ENCODE data around the gene DOCK2. TPM values are rescaled to one million over a fixed set of nuclear protein-coding genes. Genes with fewer than 3 reads are reported as not detected.

The DOCK2 gene
- total RNA-seq, 4 donors from 2014 or later, result 0.32 to 5.3 (median 2.7) TPM

DNA sequence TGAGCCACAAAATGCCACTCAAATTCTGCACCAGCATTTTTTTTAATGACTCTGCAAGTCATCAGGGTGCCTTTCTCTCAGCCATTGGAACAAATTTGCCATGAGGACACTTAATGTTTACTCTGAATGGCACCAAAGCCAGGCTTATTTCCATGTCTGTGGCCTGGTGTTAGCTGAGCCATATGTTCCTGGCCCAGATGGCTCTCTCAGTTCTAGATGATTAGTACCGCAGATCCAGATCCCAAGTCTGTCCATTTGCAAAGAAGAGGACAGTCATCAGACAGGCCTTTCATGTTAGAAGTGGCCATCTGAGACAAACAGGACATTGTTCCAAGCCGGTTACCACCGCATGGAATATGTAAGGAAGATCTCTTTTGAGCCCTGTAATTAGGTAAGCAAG, 272.9 kb downstream of the DOCK2 start:
- no peak overlapping the region for H3K27ac ChIP-seq
- in situ Hi-C loops (cut with MboI; ENCODE audit: low sequenced_read_pairs in 4 of 4), result no loop called here
- intact Hi-C loops (cut with DNase I; ENCODE audit: low total_unique reads), result no loop called here
- TF ChIP-seq, protein P1, sequence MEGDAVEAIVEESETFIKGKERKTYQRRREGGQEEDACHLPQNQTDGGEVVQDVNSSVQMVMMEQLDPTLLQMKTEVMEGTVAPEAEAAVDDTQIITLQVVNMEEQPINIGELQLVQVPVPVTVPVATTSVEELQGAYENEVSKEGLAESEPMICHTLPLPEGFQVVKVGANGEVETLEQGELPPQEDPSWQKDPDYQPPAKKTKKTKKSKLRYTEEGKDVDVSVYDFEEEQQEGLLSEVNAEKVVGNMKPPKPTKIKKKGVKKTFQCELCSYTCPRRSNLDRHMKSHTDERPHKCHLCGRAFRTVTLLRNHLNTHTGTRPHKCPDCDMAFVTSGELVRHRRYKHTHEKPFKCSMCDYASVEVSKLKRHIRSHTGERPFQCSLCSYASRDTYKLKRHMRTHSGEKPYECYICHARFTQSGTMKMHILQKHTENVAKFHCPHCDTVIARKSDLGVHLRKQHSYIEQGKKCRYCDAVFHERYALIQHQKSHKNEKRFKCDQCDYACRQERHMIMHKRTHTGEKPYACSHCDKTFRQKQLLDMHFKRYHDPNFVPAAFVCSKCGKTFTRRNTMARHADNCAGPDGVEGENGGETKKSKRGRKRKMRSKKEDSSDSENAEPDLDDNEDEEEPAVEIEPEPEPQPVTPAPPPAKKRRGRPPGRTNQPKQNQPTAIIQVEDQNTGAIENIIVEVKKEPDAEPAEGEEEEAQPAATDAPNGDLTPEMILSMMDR (IDR thresholded peaks at IDR 0.05 in 4 of 5, conservative IDR thresholded peaks at IDR 0.05 in 1 of 5), result no peak
- TF ChIP-seq POLR2A (IDR thresholded peaks at IDR 0.05), result no peak
- no peaks in the 10 kb centered on the region for H3K27me3 ChIP-seq
- H3K36me3 ChIP-seq, result no peaks in the 10 kb centered on the region
- no peaks in the 10 kb centered on the region for H3K4me1 ChIP-seq
- no peaks in the 10 kb centered on the region for H3K9me3 ChIP-seq
- no peak overlapping the region for H3K4me3 ChIP-seq
- DNase-seq (no peak), ATAC-seq (no peak)

- Histone ChIP-seq H3K27ac (no peak overlapping the region), H3K36me3 (no peaks in the 10 kb centered on the region), H3K27me3 (no peaks in the 10 kb centered on the region), H3K4me1 (no peaks in the 10 kb centered on the region), H3K4me3 (no peak overlapping the region), H3K9me3 (no peaks in the 10 kb centered on the region)
- intact Hi-C loops (cut with DNase I; ENCODE audit: low total_unique reads), result no loop called here
- no peak for TF ChIP-seq POLR2A (IDR thresholded peaks at IDR 0.05)
- TF ChIP-seq, protein P1 (IDR thresholded peaks at IDR 0.05 in 4 of 5, conservative IDR thresholded peaks at IDR 0.05 in 1 of 5), result no peak
- no peak for DNase-seq
- ATAC-seq, result no peak
- in situ Hi-C loops (cut with MboI; ENCODE audit: low sequenced_read_pairs in 4 of 4), result no loop called here
These were observed 273.3 kb downstream of the DOCK2 start for GRCh38 chr5:169910393-169910792.

- no peak overlapping the region for H3K4me3 ChIP-seq
- H3K27me3 ChIP-seq, result no peaks in the 10 kb centered on the region
- intact Hi-C loops (cut with DNase I; ENCODE audit: low total_unique reads), result no loop called here
- H3K4me1 ChIP-seq, result no peaks in the 10 kb centered on the region
- H3K36me3 ChIP-seq, result no peaks in the 10 kb centered on the region
- DNase-seq (no peak), ATAC-seq (no peak)
- H3K9me3 ChIP-seq, result no peaks in the 10 kb centered on the region
- in situ Hi-C loops (cut with MboI; ENCODE audit: low sequenced_read_pairs in 4 of 4), result no loop called here
- TF ChIP-seq, protein P1 (IDR thresholded peaks at IDR 0.05 in 4 of 5, conservative IDR thresholded peaks at IDR 0.05 in 1 of 5), result no peak
- TF ChIP-seq POLR2A (IDR thresholded peaks at IDR 0.05), result no peak
- H3K27ac ChIP-seq, result no peak overlapping the region
These were observed 274.6 kb downstream of the DOCK2 start for GRCh38 chr5:169911448-169912212.

DNA sequence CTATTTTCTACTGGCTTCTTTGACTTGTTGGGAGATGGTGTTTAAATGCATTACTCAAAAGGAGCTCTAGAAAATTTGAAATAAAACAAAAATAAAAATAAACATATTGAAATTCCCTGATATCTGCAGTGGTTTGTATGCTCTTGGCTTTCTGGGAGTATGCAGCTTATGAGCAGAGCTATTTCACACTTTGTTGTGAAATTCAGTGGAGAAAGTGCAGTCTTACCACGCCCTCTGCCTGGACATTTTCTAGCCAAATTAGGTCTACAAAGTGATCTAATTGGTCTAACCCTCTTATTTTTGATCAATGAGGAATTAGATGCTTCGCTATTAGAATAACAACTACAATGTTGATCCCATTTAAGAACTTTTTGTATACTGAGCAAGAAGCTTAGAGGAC, 276.4 kb downstream of the DOCK2 start:
- TF ChIP-seq POLR2A (IDR thresholded peaks at IDR 0.05), result no peak
- in situ Hi-C loops (cut with MboI; ENCODE audit: low sequenced_read_pairs in 4 of 4) (no loop called here), intact Hi-C loops (cut with DNase I; ENCODE audit: low total_unique reads) (no loop called here)
- Histone ChIP-seq H3K27ac (no peak overlapping the region), H3K4me1 (no peaks in the 10 kb centered on the region), H3K27me3 (no peaks in the 10 kb centered on the region), H3K4me3 (no peak overlapping the region), H3K9me3 (no peaks in the 10 kb centered on the region), H3K36me3 (no peaks in the 10 kb centered on the region)
- DNase-seq (no peak), ATAC-seq (no peak)

GRCh38 chr5:169914766-169915165, 277.7 kb downstream of the DOCK2 start:
- no peaks in the 10 kb centered on the region for H3K4me1 ChIP-seq
- H3K27me3 ChIP-seq, result no peaks in the 10 kb centered on the region
- TF ChIP-seq, protein P1 (IDR thresholded peaks at IDR 0.05 in 4 of 5, conservative IDR thresholded peaks at IDR 0.05 in 1 of 5), result no peak
- TF ChIP-seq POLR2A (IDR thresholded peaks at IDR 0.05), result no peak
- intact Hi-C loops (cut with DNase I; ENCODE audit: low total_unique reads) (no loop called here), in situ Hi-C loops (cut with MboI; ENCODE audit: low sequenced_read_pairs in 4 of 4) (no loop called here)
- H3K27ac ChIP-seq, result no peak overlapping the region
- no peaks in the 10 kb centered on the region for H3K36me3 ChIP-seq
- ATAC-seq (no peak), DNase-seq (peak; percentile 5 to 25)
- no peak overlapping the region for H3K4me3 ChIP-seq
- no peaks in the 10 kb centered on the region for H3K9me3 ChIP-seq
